CD4-positive, alpha-beta T cell treated with Interleukin-10 for 1 hour (primary cell): ENCODE data around the gene CHST13.

Experiments used
- DNase-seq: peaks from one replicate; pipeline ENCODE4 v3.0.0-alpha.2; 2020

Gene CHST13

GRCh38 chr3:126488886-126489569 is 34.9 kb upstream of the CHST13 start:
- DNase-seq = no peak

GRCh38 chr3:126490619-126491018 is 33.3 kb upstream of the CHST13 start:
- DNase-seq = no peak

- no peak for DNase-seq
Measured at GRCh38 chr3:126491221-126492013, 32.5 kb upstream of the CHST13 start.

- DNase-seq = no peak
Measured at GRCh38 chr3:126493051-126493450, 30.9 kb upstream of the CHST13 start.

GRCh38 chr3:126493739-126494138 is 30.2 kb upstream of the CHST13 start:
- DNase-seq = no peak

GRCh38 chr3:126494204-126494969 is 29.6 kb upstream of the CHST13 start:
- DNase-seq = no peak

- DNase-seq = no peak
Measured at GRCh38 chr3:126494970-126495230, 29.1 kb upstream of the CHST13 start.

- DNase-seq = no peak
Measured at GRCh38 chr3:126495786-126496185, 28.2 kb upstream of the CHST13 start.

GRCh38 chr3:126496894-126497850 is 26.8 kb upstream of the CHST13 start:
- DNase-seq = no peak

GRCh38 chr3:126497956-126498355 is 26.0 kb upstream of the CHST13 start:
- no peak for DNase-seq

GRCh38 chr3:126498461-126498860 is 25.5 kb upstream of the CHST13 start:
- DNase-seq = no peak

- DNase-seq = no peak
Measured at GRCh38 chr3:126498929-126499328, 25.0 kb upstream of the CHST13 start.

GRCh38 chr3:126499401-126499800 is 24.6 kb upstream of the CHST13 start:
- DNase-seq = no peak

GRCh38 chr3:126500016-126500415 is 23.9 kb upstream of the CHST13 start:
- DNase-seq = no peak

GRCh38 chr3:126501054-126501453 is 22.9 kb upstream of the CHST13 start:
- no peak for DNase-seq

GRCh38 chr3:126501736-126502135 is 22.2 kb upstream of the CHST13 start:
- DNase-seq = no peak

- no peak for DNase-seq
Measured at GRCh38 chr3:126502656-126503055, 21.3 kb upstream of the CHST13 start.

GRCh38 chr3:126503701-126504100 is 20.3 kb upstream of the CHST13 start:
- no peak for DNase-seq

GRCh38 chr3:126507886-126508285 is 16.1 kb upstream of the CHST13 start:
- DNase-seq = no peak

GRCh38 chr3:126508564-126508964 is 15.4 kb upstream of the CHST13 start:
- DNase-seq = no peak

- DNase-seq = no peak
Measured at GRCh38 chr3:126509597-126510307, 14.2 kb upstream of the CHST13 start.

- DNase-seq = no peak
Measured at GRCh38 chr3:126510308-126510910, 13.5 kb upstream of the CHST13 start.
